Umbilical cord (tissue), 2 donors: ENCODE results near the gene PPP1R3D. TPM values are rescaled to one million over a fixed set of nuclear protein-coding genes. Genes with fewer than 3 reads are reported as not detected.
"Not testable (repeated sequence)": the region's sequence is repeated elsewhere in the genome, so short reads cannot be mapped to it uniquely, and the experiment has no call there.

ENCODE experiments used
- DNase-seq: peaks from one replicate; pipeline ENCODE4 v3.0.0-alpha.2; 2015; ENCODE audit warnings: low spot score
- total RNA-seq: library from RNA; depleted of rRNA; stranded (reverse); fragments of >200 nt; gene quantifications from one replicate; pipeline ENCODE4 v1.2.3, GENCODE V29; 2014; ENCODE audit warnings: low replicate concordance; ENCODE audit not compliant: insufficient read depth

PPP1R3D gene
- total RNA-seq, 1 donor from 2014 or later = 8.4 TPM

DNA sequence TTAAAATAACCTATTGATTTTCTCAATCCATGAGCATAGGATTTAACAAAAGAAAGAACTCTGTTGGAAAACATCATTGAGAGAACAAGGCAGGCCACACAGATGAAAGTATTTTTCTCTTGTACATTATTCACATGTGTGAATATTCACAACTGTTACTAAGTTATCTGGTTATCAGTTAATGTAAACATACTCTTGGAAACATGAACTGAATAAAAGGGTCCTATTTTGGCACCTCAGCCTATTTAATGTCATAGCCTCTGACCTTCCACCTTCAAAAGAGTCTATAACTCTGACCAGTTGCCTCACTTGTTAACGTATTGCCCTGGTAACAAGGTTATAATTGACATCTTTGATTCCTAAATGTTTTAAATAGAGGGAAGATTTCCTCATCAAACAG is 14.7 kb downstream of the PPP1R3D start:
- no peak for DNase-seq

GRCh38 chr20:59923514-59923913 is 16.6 kb downstream of the PPP1R3D start:
- no peak for DNase-seq

DNA sequence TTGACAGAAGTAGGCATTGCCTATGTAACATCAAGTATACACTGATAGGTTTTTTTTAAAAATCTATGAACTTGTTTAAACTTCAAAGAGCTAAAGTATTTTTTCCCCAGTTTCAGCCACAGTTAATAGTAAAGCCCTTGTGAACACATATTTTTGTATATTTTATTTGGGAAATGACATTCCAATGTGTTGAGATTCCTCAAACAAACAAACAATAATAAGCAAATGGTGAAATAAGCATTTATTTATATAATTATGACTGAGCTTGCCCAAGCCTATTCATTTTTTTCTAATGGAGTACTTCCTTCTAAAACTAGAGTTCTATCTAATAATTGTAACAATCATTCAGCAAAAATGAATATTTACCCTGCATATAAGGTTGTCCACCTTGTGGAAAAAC is 19.2 kb downstream of the PPP1R3D start:
- DNase-seq = no peak

DNA sequence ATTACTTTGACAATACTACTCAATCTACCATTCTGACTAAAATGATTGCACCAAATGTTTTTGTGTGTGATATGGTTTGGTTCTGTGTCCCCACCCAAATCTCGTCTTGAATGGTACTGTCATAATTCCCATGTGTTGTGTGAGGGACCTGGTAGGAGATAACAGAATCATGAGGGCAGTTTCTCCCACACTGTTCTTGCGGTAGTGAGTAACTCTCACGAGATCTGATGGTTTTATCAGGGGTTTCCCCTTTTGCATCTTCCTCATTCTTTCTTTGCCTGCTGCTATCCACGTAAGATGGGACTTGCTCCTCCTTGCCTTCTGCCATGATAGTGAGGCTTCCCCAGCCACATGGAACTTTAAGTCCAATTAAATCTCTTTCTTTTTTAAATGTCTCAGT is 27.5 kb downstream of the PPP1R3D start:
- DNase-seq = no peak

DNA sequence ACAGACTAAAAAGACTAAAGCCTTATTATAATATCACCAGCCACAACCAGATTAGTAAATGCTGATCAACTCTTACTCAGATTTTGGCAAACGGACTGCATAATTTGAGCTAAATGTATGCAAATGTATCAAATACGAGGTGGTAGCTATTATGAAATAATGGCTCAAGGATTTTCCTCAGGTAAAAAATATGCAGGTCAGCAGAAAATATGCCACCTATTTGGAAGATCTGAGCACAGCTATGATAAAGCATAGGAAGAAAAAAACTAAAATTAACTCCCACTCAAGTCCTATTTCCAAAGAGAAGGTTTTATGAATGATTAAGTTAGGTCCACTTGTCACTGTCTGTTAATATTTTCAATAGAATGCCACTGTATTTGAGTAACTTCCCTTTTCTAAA is 29.1 kb downstream of the PPP1R3D start:
- no peak for DNase-seq

DNA sequence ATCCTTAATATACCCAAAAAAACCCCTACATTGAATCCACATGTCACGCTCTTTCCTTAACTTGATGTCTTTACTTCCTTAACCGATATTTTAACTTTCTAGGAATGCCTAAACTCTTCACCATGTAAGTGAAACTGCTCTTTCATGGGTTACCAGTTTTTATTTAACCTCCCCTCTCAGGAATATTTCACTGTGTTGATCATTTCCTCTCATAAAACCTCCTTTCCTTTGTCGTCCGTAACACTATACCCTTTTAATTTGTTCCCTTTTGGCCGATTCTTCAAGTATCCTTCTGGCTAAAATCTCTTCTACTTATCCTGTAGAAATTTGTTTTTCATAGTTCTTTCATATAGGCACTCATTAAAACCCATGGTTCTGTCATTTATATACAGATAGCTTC is 31.2 kb downstream of the PPP1R3D start:
- DNase-seq = no peak

DNA sequence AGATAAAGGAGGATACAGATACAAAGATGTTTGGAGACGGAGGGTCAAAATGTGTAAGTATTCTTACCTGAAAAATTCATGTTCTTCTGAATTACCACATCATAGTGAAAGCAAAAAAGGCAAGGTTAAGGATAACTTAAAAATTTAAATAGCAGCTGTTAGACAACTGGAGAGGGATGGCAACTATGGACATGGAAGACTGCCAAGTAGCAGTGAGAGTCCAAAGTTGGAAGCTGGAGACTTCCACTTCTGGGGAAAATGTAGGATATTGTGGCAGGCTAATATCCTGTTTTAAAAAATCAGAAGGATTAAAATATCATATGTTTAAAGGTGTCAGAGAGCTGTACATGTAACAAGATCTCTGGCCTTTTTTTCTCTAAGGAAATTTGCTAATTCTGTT is 36.5 kb downstream of the PPP1R3D start:
- no peak for DNase-seq

- DNase-seq = no peak
Measured at GRCh38 chr20:59902470-59902869, 37.6 kb downstream of the PPP1R3D start.

- DNase-seq = no peak
Measured at GRCh38 chr20:59895908-59896307, 44.2 kb downstream of the PPP1R3D start.

DNA sequence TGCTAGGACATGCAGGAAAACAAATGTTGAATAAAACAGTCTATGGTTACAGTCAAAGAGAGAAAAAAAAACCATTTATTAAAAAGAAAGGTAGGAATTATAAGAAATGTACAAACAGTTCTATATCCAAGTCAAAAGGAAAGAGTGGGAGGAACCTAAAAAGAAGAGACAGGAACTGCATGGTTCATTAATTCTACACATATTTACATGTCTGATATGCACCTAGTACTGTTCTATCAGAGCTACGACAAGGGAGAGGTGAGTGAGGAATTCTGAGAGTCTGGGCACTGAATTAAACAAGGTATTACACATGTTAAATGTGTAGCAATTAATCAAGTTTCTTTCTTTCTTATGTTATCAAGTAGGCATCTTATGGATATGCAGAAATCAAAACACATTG is 48.5 kb downstream of the PPP1R3D start:
- no peak for DNase-seq

DNA sequence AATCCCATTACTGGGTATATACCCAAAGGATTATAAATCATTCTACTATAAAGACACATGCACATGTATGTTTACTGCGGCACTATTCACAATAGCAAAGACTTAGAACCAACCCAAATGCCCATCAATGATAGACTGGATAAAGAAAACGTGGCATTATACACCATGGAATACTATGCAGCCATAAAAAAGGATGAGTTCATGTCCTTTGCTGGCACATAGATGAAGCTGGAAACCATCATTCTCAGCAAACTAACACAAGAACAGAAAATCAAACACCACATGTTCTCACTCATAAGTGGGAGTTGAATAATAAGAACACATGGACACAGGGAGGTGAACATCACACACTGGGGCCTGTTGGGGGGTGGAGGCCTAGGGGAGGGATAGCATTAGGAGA is 50.1 kb downstream of the PPP1R3D start:
- DNase-seq = not testable (repeated sequence)

DNA sequence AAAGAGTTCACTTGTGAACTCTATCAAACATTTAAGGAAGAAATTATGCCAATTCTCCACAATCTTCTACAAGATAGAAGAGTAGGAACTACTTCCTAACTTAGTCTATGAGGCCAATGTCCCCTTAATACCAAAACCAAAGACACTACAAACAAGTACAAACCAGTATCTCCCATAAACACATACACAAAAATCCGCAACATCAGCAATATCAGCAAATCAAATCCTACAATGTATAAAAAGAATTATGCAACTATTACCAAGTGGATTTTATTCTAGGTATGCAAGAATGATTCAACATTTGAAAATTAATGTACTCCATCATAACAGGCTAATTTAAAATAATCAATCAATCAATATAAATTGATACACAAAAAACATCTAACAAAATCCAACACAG is 52.1 kb downstream of the PPP1R3D start:
- DNase-seq = no peak

Other genes starting within 250 kb of the PPP1R3D start
- 13.2 TPM for gene SYCP2, start 6.7 kb downstream of the PPP1R3D start, total RNA-seq
- 7.7 TPM for gene FAM217B, start 84 bp upstream of the PPP1R3D start, total RNA-seq
- 7.9 TPM for gene CDH26, start 18.1 kb upstream of the PPP1R3D start, total RNA-seq